PC-9 (cell line): ENCODE data around the gene PDPR.
"Not testable (repeated sequence)": the region's sequence is repeated elsewhere in the genome, so short reads cannot be mapped to it uniquely, and the experiment has no call there.

Source experiments
- EZH2 ChIP-seq: fragments of 200-600 bp; sonication (generic); IDR thresholded peaks from 2 replicates; pipeline ENCODE4 v1.8.0; 2017; ENCODE audit warnings: antibody characterized with exemption, low read depth
- TF ChIP-seq, protein P1 (sequence below): fragments of 200-600 bp; sonication (generic); conservative IDR thresholded peaks from 2 replicates; pipeline ENCODE4 v1.6.1; 2017; ENCODE audit warnings: mixed run types, antibody characterized with exemption, mild to moderate bottlenecking, moderate library complexity

DNA sequence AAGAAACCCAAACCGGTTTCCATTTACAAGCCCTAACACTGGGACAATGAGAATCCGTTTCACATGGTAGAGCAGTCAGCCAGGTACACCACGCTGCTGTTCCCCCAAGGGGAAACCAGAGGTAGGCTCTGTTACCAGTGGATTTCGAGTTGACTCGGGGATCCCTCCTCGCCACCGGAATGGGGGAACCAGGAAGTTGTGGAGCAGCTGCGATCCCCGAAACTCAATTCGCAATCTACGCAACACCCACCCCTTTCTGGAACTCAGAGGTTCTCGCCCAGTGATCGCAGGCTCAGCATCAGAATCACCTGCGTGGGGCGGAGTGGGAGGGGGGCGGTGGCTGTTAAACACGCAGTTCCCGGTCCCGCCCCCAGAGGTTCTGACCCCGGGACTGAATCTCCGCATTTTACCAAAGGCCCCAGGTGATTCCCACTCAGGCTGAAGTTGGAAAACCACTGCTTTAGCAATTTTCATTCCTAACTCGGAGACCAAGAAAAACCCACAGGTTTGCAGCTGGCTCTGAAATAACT is 49.2 kb upstream of the PDPR start:
- TF ChIP-seq, protein P1, sequence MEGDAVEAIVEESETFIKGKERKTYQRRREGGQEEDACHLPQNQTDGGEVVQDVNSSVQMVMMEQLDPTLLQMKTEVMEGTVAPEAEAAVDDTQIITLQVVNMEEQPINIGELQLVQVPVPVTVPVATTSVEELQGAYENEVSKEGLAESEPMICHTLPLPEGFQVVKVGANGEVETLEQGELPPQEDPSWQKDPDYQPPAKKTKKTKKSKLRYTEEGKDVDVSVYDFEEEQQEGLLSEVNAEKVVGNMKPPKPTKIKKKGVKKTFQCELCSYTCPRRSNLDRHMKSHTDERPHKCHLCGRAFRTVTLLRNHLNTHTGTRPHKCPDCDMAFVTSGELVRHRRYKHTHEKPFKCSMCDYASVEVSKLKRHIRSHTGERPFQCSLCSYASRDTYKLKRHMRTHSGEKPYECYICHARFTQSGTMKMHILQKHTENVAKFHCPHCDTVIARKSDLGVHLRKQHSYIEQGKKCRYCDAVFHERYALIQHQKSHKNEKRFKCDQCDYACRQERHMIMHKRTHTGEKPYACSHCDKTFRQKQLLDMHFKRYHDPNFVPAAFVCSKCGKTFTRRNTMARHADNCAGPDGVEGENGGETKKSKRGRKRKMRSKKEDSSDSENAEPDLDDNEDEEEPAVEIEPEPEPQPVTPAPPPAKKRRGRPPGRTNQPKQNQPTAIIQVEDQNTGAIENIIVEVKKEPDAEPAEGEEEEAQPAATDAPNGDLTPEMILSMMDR: not testable (repeated sequence)
- TF ChIP-seq EZH2: not testable (repeated sequence)
